HepG2 (cell line): Measurements from ENCODE around the gene CHN2. TPM values are rescaled to one million over a fixed set of nuclear protein-coding genes. Genes with fewer than 3 reads are reported as not detected.

ENCODE experiments used
- CCAR2 ChIP-seq: fragments of 200-400 bp; formaldehyde crosslinking; optimal IDR thresholded peaks from 2 replicates; pipeline ENCODE3; 2018; ENCODE audit warnings: low read depth, mild to moderate bottlenecking, low read length, moderate library complexity
- CSRNP1 ChIP-seq: sonication (generic); formaldehyde crosslinking; IDR thresholded peaks from 2 replicates; pipeline ENCODE4 v1.8.1; 2023; ENCODE audit warnings: mild to moderate bottlenecking, missing genetic modification reagents
- DNMT3B ChIP-seq: conservative IDR thresholded peaks from 2 replicates; pipeline ENCODE4 v1.6.1; 2016; ENCODE audit warnings: missing biosample characterization, control low read depth
- FOXM1 ChIP-seq: sonication (generic); formaldehyde crosslinking; IDR thresholded peaks from 2 replicates; pipeline ENCODE4 v1.5.0; 2020; ENCODE audit warnings: missing genetic modification reagents
- HIVEP1 ChIP-seq: sonication (generic); formaldehyde crosslinking; IDR thresholded peaks from 2 replicates; pipeline ENCODE4 v1.4.0; 2020; ENCODE audit warnings: mild to moderate bottlenecking, missing genetic modification reagents
- KAT7 ChIP-seq: IDR thresholded peaks from 2 replicates; pipeline ENCODE4 v1.6.1; 2018; ENCODE audit warnings: borderline replicate concordance, missing compliant biosample characterization
- KDM4B ChIP-seq: sonication (generic); formaldehyde crosslinking; IDR thresholded peaks from 2 replicates; pipeline ENCODE4 v1.4.0; 2020; ENCODE audit warnings: missing genetic modification reagents
- KMT2A ChIP-seq: sonication (generic); formaldehyde crosslinking; IDR thresholded peaks from 2 replicates; pipeline ENCODE4 v1.4.0; 2020; ENCODE audit warnings: missing genetic modification reagents
- RCOR2 ChIP-seq: IDR thresholded peaks from 2 replicates; pipeline ENCODE4 v1.6.1; 2016; ENCODE audit warnings: missing biosample characterization, missing genetic modification reagents
- REST ChIP-seq, 2 experiments: IDR thresholded peaks; 2 replicates each; pipeline ENCODE4 v1.6.1; 2011 to 2012; ENCODE audit warnings: low read length in 2 of 2, borderline replicate concordance in 1 of 2, low read depth in 1 of 2, mild to moderate bottlenecking in 1 of 2, moderate library complexity in 1 of 2
- SNRNP70 ChIP-seq: fragments of 200-400 bp; formaldehyde crosslinking; IDR thresholded peaks from 2 replicates; pipeline ENCODE4 v1.6.1; 2017; ENCODE audit warnings: mild to moderate bottlenecking, low read depth, low read length, moderate library complexity
- ZFP90 ChIP-seq: sonication (generic); formaldehyde crosslinking; IDR thresholded peaks from 2 replicates; pipeline ENCODE4 v1.8.0; 2022; ENCODE audit warnings: missing genetic modification reagents, mild to moderate bottlenecking, inconsistent platforms, borderline replicate concordance
- ZNF724P ChIP-seq: sonication (generic); formaldehyde crosslinking; IDR thresholded peaks from 2 replicates; pipeline ENCODE4 v1.8.0; 2022; ENCODE audit warnings: missing genetic modification reagents, borderline replicate concordance
- polyA plus RNA-seq, 8 experiments: library from polyadenylated mRNA; depleted of rRNA in 3 of 8; stranded (reverse) in 7 of 8; unstranded in 1 of 8; fragments of >200 nt; fragmentation: Illumina TruSeq in 4 of 8; extraction: Trizol in 4 of 8; gene quantifications; 2 replicates each; pipeline versions ENCODE4 v1.2.1 to v1.2.3, GENCODE V29; 2011 to 2016; ENCODE audit warnings: low read depth in 4 of 8, missing spikeins in 1 of 8, mixed read lengths in 1 of 8; ENCODE audit not compliant: insufficient read depth in 1 of 8
- total RNA-seq, 5 experiments: library from RNA; depleted of rRNA; stranded (reverse); fragments of >200 nt; fragmentation: Illumina TruSeq; extraction: Trizol; gene quantifications; 2 replicates each; pipeline ENCODE4 v1.2.3, GENCODE V29; 2016; ENCODE audit warnings: low read depth in 1 of 5
- TF ChIP-seq, protein P1 (sequence below): sonication (generic); formaldehyde crosslinking; IDR thresholded peaks from 2 replicates; pipeline ENCODE4 v1.9.0; 2021; ENCODE audit warnings: missing genetic modification reagents, mild to moderate bottlenecking, borderline replicate concordance
- TF ChIP-seq, protein P2 (sequence below): IDR thresholded peaks from 2 replicates; pipeline ENCODE4 v1.6.1; 2016; ENCODE audit warnings: missing compliant biosample characterization, missing genetic modification reagents, borderline replicate concordance
- TF ChIP-seq, protein P3 (sequence below): IDR thresholded peaks from 2 replicates; pipeline ENCODE4 v1.6.1; 2016; ENCODE audit warnings: missing compliant biosample characterization, missing genetic modification reagents, borderline replicate concordance

The CHN2 gene
- total and polyA plus RNA-seq, 2 of the 13 experiments (the other 11 are each of a cell fraction or from before 2014, with no cell fraction given): 23.5 to 30.5 TPM

- TF ChIP-seq, protein P1, sequence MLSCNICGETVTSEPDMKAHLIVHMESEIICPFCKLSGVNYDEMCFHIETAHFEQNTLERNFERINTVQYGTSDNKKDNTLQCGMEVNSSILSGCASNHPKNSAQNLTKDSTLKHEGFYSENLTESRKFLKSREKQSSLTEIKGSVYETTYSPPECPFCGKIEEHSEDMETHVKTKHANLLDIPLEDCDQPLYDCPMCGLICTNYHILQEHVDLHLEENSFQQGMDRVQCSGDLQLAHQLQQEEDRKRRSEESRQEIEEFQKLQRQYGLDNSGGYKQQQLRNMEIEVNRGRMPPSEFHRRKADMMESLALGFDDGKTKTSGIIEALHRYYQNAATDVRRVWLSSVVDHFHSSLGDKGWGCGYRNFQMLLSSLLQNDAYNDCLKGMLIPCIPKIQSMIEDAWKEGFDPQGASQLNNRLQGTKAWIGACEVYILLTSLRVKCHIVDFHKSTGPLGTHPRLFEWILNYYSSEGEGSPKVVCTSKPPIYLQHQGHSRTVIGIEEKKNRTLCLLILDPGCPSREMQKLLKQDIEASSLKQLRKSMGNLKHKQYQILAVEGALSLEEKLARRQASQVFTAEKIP (CRISPR knock-in tag): no peak
- TF ChIP-seq FOXM1 (CRISPR knock-in tag) (no peak), KAT7 (peak; percentile 68), HIVEP1 (CRISPR knock-in tag) (peak; percentile 31; the same call in 1 of the 2 replicates), RCOR2 (CRISPR knock-in tag) (no peak), KDM4B (CRISPR knock-in tag) (peak; percentile 16; the same call in 1 of the 2 replicates), KMT2A (CRISPR knock-in tag) (peak; percentile 82; the same call in 1 of the 2 replicates), CSRNP1 (CRISPR knock-in tag) (peak; percentile 22; the same call in 1 of the 2 replicates), REST (IDR thresholded peaks at IDR 0.05; ENCODE audit: borderline replicate concordance in 1 of 2, low read depth in 1 of 2, low read length in 2 of 2) (no peak), ZFP90 (CRISPR knock-in tag) (peak; percentile 23; the same call in 1 of the 2 replicates), ZNF724P (CRISPR knock-in tag) (no peak), DNMT3B (CRISPR knock-in tag) (no peak), SNRNP70 (no peak), CCAR2 (no peak)
- TF ChIP-seq, protein P2, sequence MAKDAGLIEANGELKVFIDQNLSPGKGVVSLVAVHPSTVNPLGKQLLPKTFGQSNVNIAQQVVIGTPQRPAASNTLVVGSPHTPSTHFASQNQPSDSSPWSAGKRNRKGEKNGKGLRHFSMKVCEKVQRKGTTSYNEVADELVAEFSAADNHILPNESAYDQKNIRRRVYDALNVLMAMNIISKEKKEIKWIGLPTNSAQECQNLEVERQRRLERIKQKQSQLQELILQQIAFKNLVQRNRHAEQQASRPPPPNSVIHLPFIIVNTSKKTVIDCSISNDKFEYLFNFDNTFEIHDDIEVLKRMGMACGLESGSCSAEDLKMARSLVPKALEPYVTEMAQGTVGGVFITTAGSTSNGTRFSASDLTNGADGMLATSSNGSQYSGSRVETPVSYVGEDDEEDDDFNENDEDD (CRISPR knock-in tag): peak; percentile 64; the same call in 1 of the 2 replicates
- TF ChIP-seq, protein P3, sequence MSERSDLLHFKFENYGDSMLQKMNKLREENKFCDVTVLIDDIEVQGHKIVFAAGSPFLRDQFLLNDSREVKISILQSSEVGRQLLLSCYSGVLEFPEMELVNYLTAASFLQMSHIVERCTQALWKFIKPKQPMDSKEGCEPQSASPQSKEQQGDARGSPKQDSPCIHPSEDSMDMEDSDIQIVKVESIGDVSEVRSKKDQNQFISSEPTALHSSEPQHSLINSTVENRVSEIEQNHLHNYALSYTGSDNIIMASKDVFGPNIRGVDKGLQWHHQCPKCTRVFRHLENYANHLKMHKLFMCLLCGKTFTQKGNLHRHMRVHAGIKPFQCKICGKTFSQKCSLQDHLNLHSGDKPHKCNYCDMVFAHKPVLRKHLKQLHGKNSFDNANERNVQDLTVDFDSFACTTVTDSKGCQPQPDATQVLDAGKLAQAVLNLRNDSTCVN (CRISPR knock-in tag): no peak
Observed at GRCh38 chr7:29194594-29195427, at the start of gene CHN2 (continued).
